ENCODE measurements around the gene PADI2.

Gene PADI2

GRCh38 chr1:17119076-17119772 lies at the start of gene PADI2:
PADI2 (minus strand) TSS chr1:17119451; CDS start chr1:17119371, 80 bp downstream.
- Mint-ChIP-seq H3K27ac (no peak within 1 kb of the TSS), H3K27me3 (peaks cover 85% of the 10 kb centered on the region), H3K9me3 (no peaks in the 10 kb centered on the region), H3K36me3 (no peaks in the 10 kb centered on the region), H3K4me3 (no peak within 1 kb of the TSS), H3K4me1 (peaks cover 12% of the 10 kb centered on the region)
- CTCF ChIA-PET = interaction anchor here (2.0 kb wide), 1 partner anchor 118 kb away, joined by 11 read pairs; no protein-coding TSS in a partner anchor
- peak; percentile 66 for DNase-seq

- DNase-seq = no peak
- no peak overlapping the region for H3K27ac Mint-ChIP-seq
- no peaks in the 10 kb centered on the region for H3K4me1 Mint-ChIP-seq
- H3K9me3 Mint-ChIP-seq = no peaks in the 10 kb centered on the region
- CTCF ChIA-PET = interaction anchor here (1.9 kb wide), 1 partner anchor 69 kb away, joined by 6 read pairs; no protein-coding TSS in a partner anchor
- peaks cover 14% of the 10 kb centered on the region for H3K27me3 Mint-ChIP-seq
- H3K36me3 Mint-ChIP-seq = no peaks in the 10 kb centered on the region
- no peak overlapping the region for H3K4me3 Mint-ChIP-seq
These were observed 49.0 kb upstream of the PADI2 start for GRCh38 chr1:17168091-17168876.

DNA sequence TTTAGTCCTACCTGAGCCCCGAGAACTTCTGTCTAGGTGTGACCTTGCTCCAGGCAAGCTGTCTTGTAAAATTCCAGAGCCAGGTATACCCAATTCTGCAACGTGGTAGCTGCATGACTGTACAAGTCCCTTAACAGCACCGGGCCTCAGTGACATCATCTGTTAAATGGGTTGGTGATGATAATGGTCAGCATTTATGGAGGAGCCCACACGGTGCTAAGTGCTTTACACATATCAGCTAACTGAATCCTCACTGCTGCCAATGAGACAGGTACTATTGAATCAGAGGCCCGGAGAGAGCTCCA lies 48.5 kb upstream of the PADI2 start:
- no peak overlapping the region for H3K27ac Mint-ChIP-seq
- H3K9me3 Mint-ChIP-seq = no peaks in the 10 kb centered on the region
- H3K4me1 Mint-ChIP-seq = no peaks in the 10 kb centered on the region
- H3K27me3 Mint-ChIP-seq = peaks cover 8% of the 10 kb centered on the region
- CTCF ChIA-PET = interaction anchor here (1.9 kb wide), 1 partner anchor 69 kb away, joined by 6 read pairs; no protein-coding TSS in a partner anchor
- no peak for DNase-seq
- H3K4me3 Mint-ChIP-seq = no peak overlapping the region
- no peaks in the 10 kb centered on the region for H3K36me3 Mint-ChIP-seq

DNA sequence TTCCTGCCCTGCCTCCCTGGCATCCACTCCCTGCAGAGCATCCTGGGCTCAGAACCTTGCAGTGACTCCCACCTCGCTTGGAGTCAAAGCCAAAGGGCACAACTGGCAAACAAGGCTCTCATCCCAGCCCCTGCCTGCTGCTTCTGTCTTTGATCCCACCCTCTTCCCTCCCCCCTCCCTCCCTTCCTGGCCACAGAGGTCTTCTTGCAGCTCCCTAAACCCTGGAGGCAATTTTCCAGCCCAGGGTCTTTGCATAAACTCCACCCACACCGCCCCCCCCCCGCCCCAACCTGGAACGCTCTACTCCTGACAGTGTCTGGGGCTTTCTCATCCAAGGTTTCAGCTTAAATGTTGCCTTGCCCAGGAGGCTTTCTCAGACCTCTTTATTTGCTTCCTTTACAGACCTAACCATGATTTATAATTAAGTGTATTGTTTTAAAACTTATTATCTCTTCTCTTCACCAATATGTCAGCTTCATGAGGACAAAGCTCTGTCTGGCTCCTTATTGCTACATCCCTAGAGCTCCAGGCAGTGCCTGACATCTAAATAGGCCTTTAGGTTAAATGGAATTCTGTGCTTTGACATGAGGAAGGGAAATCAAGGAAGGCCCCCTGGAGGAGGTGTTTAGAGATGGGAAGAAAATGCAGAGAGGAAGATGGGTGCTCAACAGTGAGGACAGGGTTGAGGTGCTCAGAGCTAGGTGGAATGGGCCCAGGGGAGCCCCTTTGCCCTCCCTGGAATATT lies 48.0 kb upstream of the PADI2 start:
- CTCF ChIA-PET = interaction anchor here (1.9 kb wide), 1 partner anchor 70 kb away, joined by 6 read pairs; no protein-coding TSS in a partner anchor
- Mint-ChIP-seq H3K4me1 (no peaks in the 10 kb centered on the region), H3K36me3 (no peaks in the 10 kb centered on the region)

DNA sequence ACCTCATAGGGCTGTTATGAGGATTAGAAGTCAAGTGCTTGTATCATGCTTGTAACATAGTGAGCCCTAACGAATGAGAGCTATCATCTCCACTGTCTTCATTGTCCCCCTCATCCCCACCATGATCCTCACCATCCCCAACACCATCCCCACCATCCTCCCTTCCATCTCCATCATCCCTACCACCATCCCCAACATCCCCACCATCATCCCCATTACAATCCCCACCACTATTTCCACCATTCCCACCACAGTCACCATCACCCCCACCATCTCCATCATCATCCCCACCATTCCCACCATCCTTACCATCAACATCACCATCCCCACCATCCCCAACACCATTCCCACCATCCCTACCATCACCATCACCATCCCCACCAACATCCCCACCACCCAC lies 46.6 kb upstream of the PADI2 start:
- no peak for DNase-seq
- no peaks in the 10 kb centered on the region for H3K36me3 Mint-ChIP-seq
- CTCF ChIA-PET = no interaction called here
- H3K27me3 Mint-ChIP-seq = peaks cover 7% of the 10 kb centered on the region
- peaks cover 7% of the 10 kb centered on the region for H3K4me1 Mint-ChIP-seq
- H3K27ac Mint-ChIP-seq = no peak overlapping the region
- H3K4me3 Mint-ChIP-seq = no peak overlapping the region
- no peaks in the 10 kb centered on the region for H3K9me3 Mint-ChIP-seq

More for the DNA sequence above, 48.0 kb upstream of the PADI2 start:
- Mint-ChIP-seq H3K27ac (no peak overlapping the region), H3K27me3 (peaks cover 7% of the 10 kb centered on the region), H3K9me3 (no peaks in the 10 kb centered on the region), H3K4me3 (no peak overlapping the region)
- DNase-seq = no peak

GRCh38 chr1:17163789-17164666 lies 44.8 kb upstream of the PADI2 start:
- CTCF ChIA-PET = interaction anchor here (0.7 kb wide), 1 partner anchor 37 kb away, joined by 4 read pairs; no protein-coding TSS in a partner anchor
- no peaks in the 10 kb centered on the region for H3K9me3 Mint-ChIP-seq
- no peaks in the 10 kb centered on the region for H3K36me3 Mint-ChIP-seq
- no peak overlapping the region for H3K27ac Mint-ChIP-seq
- peaks cover 7% of the 10 kb centered on the region for H3K27me3 Mint-ChIP-seq
- no peak overlapping the region for H3K4me3 Mint-ChIP-seq
- DNase-seq = no peak
- peaks cover 7% of the 10 kb centered on the region for H3K4me1 Mint-ChIP-seq

GRCh38 chr1:17163371-17163770 lies 44.1 kb upstream of the PADI2 start:
- no peaks in the 10 kb centered on the region for H3K9me3 Mint-ChIP-seq
- peaks cover 7% of the 10 kb centered on the region for H3K27me3 Mint-ChIP-seq
- no peak overlapping the region for H3K27ac Mint-ChIP-seq
- H3K4me3 Mint-ChIP-seq = no peak overlapping the region
- peaks cover 7% of the 10 kb centered on the region for H3K4me1 Mint-ChIP-seq
- CTCF ChIA-PET = no interaction called here
- DNase-seq = no peak
- no peaks in the 10 kb centered on the region for H3K36me3 Mint-ChIP-seq

GRCh38 chr1:17162941-17163340 lies 43.7 kb upstream of the PADI2 start:
- Mint-ChIP-seq H3K9me3 (no peaks in the 10 kb centered on the region), H3K4me3 (no peak overlapping the region), H3K4me1 (peaks cover 7% of the 10 kb centered on the region), H3K27me3 (peaks cover 7% of the 10 kb centered on the region), H3K36me3 (no peaks in the 10 kb centered on the region), H3K27ac (no peak overlapping the region)
- no peak for DNase-seq
- CTCF ChIA-PET = no interaction called here

DNA sequence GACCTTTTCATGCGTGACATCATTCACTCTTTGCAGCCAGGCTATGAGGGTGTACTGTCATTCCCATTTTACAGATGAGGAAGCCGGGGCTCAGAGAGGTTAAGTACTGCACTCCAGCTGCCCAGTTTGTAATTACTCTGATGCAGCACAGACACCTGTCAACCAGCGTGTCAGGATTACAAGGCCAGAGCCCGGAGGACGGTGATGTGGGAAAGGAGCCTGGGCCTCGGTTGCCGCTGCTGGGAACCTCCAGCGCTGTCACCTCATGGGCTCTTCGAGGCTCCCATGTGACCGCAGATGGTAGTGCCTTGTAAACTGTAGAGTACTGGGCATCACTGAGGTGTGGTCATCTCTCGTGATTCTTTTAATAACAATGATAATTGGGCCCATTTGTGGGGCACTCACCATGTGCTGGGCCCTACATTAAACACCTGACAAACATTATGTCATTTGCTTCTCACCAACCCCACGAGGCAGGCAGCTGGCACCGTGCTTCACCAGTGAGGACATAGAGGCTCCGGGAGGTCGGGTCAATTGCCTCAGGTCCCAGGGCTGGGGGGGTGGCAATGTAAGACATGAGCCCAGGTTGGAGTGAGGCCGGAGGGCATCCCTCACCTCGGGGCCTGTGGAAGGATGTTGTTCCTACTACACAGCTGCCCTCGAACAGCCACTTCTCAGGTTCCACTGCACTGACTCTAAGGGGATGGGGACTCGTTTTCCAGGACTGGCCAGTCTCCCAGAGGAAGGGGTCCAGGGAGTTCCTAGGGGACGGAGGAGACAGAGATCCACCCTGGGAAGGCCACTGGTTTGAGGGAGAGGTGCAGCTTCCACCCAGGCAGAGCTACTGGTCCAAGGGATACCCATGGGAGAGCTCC lies 42.9 kb upstream of the PADI2 start:
- no peak for DNase-seq
- Mint-ChIP-seq H3K4me3 (no peak overlapping the region), H3K27me3 (peaks cover 7% of the 10 kb centered on the region), H3K4me1 (peaks cover 7% of the 10 kb centered on the region), H3K36me3 (no peaks in the 10 kb centered on the region), H3K9me3 (peaks cover 2% of the 10 kb centered on the region), H3K27ac (no peak overlapping the region)
- CTCF ChIA-PET = no interaction called here

- CTCF ChIA-PET = interaction anchor here (0.6 kb wide), 1 partner anchor 35 kb away, joined by 3 read pairs; no protein-coding TSS in a partner anchor
- Mint-ChIP-seq H3K4me1 (peaks cover 9% of the 10 kb centered on the region), H3K9me3 (peaks cover 6% of the 10 kb centered on the region), H3K4me3 (no peak overlapping the region), H3K27me3 (peaks cover 6% of the 10 kb centered on the region), H3K36me3 (peaks cover 1% of the 10 kb centered on the region), H3K27ac (no peak overlapping the region)
- no peak for DNase-seq
These were observed 42.0 kb upstream of the PADI2 start for GRCh38 chr1:17161137-17161740.

DNA sequence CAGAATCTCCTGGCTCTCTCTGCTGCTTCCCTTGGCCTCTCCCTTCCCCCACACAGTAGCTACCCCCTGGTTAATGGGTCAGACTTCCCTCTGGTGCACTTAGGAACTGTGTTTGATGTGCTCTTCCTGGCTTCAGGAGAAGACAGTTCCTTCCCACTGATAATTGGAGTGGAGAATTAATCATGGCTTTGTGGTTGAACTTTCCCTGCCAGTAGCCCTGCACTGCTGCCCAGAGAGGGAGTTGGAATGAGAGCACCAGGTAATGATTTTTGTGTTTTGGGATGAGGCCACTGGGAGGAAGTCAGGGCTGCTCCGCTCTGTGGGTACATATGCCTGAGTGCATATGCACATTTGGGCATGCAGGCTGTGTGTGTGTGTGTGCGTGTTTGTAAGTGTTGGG lies 39.7 kb upstream of the PADI2 start:
- CTCF ChIA-PET = no interaction called here
- peaks cover 13% of the 10 kb centered on the region for H3K27me3 Mint-ChIP-seq
- H3K27ac Mint-ChIP-seq = no peak overlapping the region
- peaks cover 1% of the 10 kb centered on the region for H3K36me3 Mint-ChIP-seq
- peaks cover 21% of the 10 kb centered on the region for H3K9me3 Mint-ChIP-seq
- no peak overlapping the region for H3K4me3 Mint-ChIP-seq
- no peak for DNase-seq
- H3K4me1 Mint-ChIP-seq = peaks cover 12% of the 10 kb centered on the region

DNA sequence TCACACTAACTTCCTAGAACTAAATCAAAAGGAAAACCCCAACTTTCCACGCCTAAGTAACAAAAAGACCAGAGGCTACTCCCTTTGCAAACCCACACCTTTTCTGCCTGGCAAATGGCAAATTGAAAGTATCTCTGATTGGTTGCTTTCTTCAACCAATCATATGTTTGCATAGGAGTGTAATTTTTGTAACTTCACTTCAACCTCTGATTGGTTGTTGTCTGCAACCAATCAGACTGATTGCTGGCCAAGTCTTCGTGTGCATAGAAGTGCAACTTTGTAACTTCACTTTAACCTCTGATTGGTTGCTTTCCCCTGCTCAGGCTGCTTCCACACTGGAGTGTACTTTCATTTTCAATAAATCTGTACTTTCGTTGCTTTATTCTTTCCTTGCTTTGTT lies 36.9 kb upstream of the PADI2 start:
- no peak overlapping the region for H3K4me3 Mint-ChIP-seq
- peaks cover 23% of the 10 kb centered on the region for H3K27me3 Mint-ChIP-seq
- H3K27ac Mint-ChIP-seq = no peak overlapping the region
- CTCF ChIA-PET = no interaction called here
- H3K4me1 Mint-ChIP-seq = peaks cover 7% of the 10 kb centered on the region
- peaks cover 29% of the 10 kb centered on the region for H3K9me3 Mint-ChIP-seq
- DNase-seq = no peak
- H3K36me3 Mint-ChIP-seq = peaks cover 1% of the 10 kb centered on the region

Data from activated naive CD4-positive, alpha-beta T cell treated with anti-CD3 and anti-CD28 coated beads, Interleukin-2, amount 10 ng/mL, durations not matched to agents 7 days and 5 days (primary cell).